TTC549 (cell line): ENCODE results near the gene PTPN12.
"Not testable (repeated sequence)": the region's sequence is repeated elsewhere in the genome, so short reads cannot be mapped to it uniquely, and the experiment has no call there.

Experiments used
- FAIRE-seq: peaks from 2 replicates; lab custom pipeline; 2012; peaks lifted over from hg19 to GRCh38; lab: Jason Lieb, UNC

The PTPN12 gene

DNA sequence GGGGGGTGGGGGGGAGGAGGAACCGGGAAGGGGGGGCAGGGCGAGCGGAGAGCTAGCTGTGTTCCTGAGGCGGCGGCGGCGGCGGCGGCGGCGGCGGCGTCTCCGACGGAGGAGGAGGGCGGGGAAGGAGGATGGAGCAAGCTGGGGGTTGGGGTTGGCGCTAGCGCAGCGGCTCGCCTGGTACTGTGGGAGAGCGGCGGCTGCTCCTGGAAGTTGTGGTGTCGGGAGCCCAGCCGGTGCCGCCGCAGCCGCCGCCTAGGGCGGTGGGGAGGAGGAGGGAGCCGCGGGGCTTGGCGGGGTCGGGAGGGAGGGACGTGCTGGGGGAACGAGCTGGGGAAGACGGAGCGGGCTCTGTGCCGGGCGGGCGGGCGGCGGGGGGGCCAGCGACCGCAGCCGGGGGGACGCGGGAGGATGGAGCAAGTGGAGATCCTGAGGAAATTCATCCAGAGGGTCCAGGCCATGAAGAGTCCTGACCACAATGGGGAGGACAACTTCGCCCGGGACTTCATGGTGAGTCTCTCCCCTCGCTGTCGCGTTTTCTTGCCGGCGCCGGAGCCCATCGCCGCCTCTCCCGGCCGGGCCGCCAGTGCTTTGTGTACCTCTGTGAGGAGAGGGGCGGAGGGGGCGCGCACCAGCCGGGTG lies at the start of gene PTPN12:
Gene PTPN12, plus strand, starts transcription at position 160 of the 642 bp plus-strand sequence. Its CDS starts 252 bp downstream, at position 412.
- no peak for FAIRE-seq

DNA sequence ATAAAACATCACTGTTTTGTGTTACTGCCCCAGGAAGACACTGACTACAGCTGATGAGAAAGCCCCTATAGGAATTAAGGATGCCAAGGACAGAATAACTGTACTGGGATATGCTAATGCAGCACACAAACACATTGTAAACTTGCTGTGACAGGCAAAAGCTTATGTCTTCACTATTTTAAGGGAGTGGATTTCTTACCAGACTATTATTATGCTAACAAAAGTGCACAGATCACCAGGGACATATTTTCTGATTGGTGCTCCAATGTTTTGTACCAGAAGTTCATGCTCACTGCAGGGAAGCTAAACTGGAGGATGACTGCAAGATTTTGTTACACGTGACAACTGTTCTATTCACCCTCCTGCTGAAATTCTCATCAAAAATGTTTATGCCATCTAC lies 48.1 kb upstream of the PTPN12 start:
- FAIRE-seq = no peak

DNA sequence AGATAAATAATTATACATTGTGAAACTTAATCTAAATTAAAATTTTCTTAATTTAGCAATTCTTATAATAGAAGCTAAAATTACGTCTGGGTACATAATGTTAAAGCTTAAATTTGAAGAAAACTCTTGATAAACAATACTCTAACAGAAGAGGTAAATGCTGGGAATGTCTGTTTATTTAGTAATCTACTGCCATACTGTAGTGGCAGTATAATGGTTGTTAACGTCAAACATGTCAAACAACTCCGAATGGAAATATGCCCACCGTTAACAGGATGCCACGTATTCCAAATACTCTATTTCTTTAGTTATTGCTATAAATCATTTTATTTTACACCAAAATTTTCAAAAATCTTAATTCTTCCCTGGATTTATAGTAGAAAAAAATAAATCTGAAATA lies 40.0 kb upstream of the PTPN12 start:
- peak; percentile 29 for FAIRE-seq

DNA sequence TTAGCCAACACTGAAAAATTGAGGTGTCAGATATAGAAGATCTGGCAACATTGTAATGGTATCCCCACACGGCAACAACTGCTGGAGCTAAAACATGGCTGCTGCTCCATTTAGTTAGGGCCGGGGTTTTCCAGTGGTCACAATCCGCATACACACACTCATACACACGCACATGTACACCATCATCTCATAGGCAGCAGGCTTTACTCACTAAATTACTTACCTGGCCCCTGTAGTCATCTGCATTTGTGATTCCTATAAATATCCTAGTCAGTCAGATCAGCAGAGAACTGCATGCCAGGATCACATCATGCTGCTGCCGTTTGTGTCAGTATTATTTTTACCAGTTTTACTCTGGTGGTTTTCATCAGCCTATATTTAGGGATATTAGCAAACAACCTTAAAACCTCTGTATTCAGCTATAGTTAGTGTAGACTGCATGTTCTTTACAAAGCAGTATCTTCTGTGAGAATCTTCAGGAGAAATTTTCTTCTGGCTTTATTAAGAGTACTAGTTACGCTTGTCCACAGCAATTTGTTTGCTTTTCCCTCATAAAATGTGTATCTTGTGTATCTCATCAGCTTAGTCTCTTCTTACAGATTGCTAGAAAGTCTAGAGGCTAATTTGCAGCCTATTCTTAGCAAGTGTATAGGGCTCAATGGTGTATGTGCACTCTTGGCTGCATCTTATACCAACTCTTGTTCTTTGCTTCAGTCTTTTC lies 38.3 kb upstream of the PTPN12 start:
- no peak for FAIRE-seq

DNA sequence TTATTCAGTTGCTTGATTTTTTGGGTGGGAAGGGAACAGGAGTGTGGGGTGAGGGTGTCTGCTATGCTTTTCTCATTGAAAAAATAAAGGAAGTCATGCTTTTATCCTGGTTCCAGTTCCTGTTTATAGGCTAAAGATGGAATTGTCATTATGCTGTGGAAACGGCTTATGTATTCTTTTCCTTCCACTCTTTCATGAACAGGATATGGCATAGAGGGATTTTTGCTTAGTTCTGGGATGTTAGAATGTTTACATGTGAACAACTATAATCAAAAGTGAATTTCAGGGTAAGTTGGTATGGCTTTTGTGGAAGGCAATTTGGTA lies 35.9 kb upstream of the PTPN12 start:
- FAIRE-seq = no peak

DNA sequence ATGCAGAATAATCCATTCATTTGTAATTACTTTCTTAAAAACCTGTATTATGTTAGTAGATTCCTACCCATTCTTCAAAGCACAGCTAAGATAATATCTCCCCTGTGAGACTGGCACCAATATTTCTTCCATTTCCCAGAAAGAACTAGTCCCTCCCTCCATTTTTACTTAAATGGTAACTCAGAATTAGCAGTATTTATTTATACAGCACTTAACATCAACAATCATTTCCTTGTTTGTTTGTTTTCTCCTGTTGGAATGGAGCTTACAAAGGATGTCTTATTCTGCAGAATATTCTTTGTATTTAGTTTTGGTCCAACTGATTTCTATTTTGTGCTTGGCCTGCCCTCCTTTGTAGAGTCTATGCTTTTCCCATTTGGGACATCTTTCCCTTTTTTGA lies 32.1 kb upstream of the PTPN12 start:
- FAIRE-seq = no peak

DNA sequence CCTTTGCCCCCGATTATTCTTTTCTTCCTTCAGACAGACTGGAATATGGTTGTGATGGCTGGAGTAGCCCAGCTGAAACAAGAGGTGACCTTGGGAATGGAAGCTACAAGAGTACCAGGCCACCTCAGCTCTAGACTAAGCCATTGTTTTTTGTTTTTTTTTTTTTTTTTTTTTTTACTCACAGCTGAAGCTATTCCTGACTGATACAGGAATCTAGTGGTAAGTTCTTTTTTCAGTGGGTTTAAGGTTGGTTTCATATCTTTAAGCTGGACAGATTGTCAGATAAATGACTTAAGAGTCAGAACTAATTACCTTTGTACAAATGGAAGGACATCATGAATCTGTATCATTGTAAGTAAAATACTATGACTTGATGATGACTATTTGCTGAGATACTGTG lies 30.2 kb upstream of the PTPN12 start:
- FAIRE-seq = no peak

DNA sequence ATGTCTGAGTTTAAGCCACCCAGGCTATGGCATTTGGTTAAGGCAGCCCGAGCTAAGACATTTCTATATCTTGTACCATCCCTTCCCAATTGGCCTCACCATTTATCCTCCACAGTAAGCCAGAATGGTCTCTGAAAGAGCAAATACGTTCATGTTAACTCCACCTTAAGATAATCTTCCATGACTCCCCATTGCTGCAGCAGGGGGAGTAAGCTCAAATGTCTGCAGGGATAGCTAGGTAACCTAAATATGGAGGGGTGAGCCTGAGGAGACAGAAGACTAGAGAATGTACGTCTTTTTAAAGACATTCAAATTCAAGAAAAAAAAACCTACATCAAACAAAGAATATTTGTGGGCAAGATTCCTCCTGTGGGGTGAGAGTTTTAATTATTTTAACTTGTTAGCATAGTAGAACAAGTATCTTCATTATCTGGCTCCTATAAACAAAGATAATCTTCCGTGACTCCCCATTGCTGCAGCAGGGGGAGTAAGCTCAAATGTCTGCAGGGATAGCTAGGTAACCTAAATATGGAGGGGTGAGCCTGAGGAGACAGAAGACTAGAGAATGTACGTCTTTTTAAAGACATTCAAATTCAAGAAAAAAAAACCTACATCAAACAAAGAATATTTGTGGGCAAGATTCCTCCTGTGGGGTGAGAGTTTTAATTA lies 24.0 kb upstream of the PTPN12 start:
- FAIRE-seq = not testable (repeated sequence)

DNA sequence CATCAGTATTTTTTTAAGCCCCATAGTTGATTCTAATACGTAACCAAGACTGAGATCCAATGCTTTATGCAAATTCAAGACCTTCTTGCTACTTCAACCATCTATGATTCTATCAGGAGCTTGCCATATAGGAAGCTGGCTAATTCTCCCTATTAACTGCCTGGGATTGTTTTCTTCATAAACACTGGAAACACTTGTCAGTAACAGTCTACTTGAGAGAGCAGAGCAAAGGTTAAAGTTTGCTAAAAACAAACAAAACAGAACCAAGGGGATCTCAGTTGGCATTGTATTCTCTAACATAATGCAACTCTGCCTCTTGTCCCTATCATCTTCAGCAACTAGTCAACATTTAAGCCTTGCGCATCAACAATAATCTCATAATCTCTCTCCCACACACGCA lies 21.0 kb upstream of the PTPN12 start:
- no peak for FAIRE-seq

DNA sequence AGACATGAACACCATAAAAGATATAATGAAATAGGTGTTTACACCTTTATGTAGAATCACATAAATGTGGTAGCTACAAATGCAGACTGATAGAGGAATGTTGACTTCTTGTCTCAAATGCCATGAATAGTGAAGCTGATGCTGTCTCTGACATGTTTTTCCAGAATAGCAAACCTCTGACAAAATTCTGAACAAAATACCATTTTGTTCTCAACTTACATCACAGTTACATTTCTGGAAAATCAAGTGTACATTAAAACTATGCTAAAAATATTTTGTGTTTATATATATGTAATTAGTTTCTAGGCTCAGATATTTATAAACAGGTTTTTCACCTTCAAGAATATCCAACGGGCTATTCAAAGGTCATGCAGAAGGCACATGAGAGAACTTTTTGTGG lies 16.8 kb upstream of the PTPN12 start:
- no peak for FAIRE-seq

DNA sequence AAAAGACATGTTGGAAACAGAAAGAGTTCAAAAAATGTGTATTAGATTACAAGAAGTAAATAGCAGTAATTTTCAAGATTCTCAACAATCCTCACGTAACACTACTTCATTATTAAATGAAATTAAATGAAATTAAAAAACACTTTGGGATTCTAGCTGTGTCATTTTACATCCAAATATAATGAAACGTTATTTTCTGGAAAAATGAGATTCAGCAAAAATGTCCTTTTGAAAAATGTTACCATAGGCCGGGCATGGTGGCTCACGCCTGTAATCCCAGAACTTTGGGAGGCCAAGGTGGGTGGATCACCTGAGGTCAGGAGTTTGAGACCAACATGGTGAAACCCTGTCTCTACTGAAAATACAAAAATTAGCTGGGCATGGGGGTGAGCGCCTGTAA lies 15.6 kb upstream of the PTPN12 start:
- FAIRE-seq = not testable (repeated sequence)

DNA sequence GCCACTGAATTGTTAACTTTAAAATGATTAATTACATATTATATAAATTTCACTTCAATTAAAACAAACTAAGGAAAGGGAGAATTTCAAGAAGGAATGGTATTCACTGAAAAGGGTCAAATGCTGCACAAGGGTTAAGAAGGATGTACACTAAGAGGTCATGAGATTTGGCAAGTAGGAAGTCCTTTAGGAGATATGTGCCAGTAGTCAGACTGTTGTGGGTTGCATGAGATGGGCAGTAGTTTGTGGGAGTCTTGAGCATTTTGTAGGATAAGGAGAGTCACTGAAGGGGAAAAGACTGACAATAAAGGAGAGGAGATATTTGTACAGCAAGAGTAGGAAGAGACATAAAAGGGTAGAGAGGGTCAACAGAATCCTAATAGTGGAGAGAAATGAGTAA lies 12.4 kb upstream of the PTPN12 start:
- no peak for FAIRE-seq

DNA sequence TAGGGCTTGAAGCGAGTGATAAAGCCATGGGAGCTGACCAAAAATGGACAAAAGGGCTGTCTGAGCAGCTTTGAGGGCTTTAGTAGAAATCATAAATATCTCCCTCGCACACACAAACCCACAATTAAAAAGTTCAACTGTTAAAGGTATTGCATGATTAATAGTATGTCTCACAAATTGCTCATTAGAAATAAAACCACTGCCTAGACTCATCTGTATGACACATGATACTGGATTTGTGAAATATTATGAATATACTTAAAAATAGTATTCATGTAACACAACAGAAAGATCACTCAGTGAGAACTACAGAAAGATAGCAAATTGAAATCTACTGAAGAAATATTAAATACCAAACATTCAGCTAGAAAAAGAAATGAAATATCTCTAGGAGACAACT lies 11.9 kb upstream of the PTPN12 start:
- no peak for FAIRE-seq

DNA sequence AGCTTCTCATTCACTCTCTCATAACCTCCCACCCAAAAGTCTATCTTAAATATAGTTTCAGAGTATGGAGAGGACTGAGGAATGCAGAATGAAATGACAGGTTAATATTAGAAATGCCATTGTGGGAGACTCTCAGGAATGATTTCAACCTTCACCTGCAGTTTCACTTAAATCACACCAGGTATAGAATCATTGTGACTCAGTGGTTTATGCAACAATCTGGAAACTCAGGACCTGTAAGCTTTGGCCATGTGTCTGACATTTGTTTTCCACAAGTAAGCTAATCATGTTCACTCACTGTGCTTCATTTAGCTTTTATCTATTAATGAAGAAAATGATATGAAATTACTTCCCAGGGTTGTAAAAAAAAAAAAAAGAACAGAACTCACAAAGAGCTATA lies 8.7 kb upstream of the PTPN12 start:
- no peak for FAIRE-seq

DNA sequence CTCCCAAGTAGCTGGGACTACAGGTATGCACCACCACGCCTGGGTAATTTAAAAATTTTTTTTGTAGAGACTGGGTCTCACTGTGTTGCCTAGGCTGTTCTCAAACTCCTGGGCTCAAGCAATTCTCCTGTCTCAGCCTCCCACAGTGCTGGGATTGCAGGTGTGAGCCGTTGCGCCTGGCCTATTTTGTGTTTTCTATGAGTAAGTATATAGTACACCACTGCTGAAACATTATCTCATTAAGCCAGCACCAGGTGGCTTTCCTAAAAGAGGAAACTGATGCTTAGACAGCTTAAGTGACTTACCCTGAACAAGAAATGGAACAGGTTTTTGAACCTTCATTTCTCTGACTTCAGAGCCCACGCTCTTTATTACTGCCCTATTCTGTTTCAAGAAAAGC lies 7.8 kb upstream of the PTPN12 start:
- FAIRE-seq = no peak

DNA sequence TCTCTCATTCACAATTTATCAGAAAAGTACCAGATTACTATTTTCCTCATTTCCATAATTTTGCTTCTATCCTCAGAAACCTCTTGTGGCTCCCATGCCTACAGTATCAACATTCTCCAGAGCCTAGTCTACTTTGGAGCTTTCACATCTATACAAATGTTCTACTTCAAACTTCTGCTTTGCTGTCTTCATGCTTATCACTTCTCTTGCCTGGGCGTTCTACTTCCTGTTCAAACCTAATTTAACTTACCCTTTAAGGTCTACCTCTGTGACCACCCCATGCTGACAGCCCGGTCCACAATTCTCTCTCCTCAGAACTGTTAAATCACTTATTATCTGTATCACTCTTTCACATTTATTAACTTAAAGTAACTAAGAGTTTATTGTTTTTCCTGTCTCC lies 6.1 kb upstream of the PTPN12 start:
- no peak for FAIRE-seq

DNA sequence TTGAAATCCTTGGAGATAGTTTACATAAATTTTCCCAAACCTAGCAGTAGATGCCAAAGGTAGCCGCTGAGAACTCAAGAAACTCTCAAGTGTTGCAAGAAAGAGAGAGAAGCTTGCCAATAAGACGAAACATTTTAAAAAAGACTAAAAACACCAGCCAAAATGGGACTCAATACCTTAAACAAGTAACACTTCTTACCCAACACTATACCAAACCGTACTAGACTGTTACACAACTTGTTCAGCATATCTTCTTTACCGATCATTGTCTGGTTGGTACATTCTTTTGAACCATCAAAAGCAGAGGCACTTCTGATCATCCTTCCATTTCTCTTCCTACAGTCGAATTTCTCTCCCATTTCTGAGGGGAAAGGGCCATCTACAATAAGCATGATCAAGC lies 4.8 kb upstream of the PTPN12 start:
- no peak for FAIRE-seq

DNA sequence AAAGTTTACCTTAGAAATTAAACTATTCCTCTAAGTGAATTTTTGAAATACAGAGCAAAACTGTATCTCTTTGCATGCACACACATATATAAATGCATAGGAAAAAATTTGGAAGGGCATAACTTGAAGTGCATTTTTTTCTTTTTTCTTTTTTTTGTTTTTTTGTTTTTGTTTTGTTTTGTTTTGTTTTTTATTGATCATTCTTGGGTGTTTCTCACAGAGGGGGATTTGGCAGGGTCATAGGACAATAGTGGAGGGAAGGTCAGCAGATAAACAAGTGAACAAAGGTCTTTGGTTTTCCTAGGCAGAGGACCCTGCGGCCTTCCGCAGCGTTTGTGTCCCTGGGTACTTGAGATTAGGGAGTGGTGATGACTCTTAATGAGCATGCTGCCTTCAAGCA lies 4.4 kb upstream of the PTPN12 start:
- FAIRE-seq = not testable (repeated sequence)

DNA sequence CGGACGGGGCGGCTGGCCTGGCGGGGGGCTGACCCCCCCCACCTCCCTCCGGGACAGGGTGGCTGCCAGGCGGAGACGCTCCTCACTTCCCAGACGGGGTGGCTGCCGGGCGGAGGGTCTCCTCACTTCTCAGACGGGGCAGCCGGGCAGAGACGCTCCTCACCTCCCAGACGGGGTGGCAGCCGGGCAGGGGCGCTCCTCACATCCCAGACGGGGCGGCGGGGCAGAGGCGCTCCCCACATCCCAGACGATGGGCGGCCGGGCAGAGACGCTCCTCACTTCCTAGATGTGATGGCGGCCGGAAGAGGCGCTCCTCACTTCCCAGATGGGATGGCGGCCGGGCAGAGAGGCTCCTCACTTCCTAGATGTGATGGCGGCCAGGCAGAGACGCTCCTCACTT lies 3.0 kb upstream of the PTPN12 start:
- FAIRE-seq = not testable (repeated sequence)

DNA sequence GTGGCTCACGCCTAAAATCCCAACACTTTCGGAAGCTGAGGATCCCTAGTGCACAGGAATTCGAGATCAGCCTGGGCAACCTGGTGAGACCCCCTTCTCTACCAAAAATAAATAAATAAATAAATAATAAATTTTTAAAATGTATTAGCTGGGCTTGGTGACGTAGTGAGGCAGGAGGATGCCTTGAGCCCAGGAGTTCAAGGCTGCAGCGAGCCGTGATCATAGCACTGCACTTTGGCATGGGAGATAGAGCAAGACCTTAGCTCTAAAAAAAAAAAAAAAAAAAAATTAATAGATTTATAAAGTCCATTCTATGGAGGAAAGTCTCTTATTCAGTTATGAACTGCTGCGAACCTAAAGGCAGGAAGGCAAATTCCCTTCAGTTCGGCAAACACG lies 1.1 kb upstream of the PTPN12 start:
- FAIRE-seq = no peak

DNA sequence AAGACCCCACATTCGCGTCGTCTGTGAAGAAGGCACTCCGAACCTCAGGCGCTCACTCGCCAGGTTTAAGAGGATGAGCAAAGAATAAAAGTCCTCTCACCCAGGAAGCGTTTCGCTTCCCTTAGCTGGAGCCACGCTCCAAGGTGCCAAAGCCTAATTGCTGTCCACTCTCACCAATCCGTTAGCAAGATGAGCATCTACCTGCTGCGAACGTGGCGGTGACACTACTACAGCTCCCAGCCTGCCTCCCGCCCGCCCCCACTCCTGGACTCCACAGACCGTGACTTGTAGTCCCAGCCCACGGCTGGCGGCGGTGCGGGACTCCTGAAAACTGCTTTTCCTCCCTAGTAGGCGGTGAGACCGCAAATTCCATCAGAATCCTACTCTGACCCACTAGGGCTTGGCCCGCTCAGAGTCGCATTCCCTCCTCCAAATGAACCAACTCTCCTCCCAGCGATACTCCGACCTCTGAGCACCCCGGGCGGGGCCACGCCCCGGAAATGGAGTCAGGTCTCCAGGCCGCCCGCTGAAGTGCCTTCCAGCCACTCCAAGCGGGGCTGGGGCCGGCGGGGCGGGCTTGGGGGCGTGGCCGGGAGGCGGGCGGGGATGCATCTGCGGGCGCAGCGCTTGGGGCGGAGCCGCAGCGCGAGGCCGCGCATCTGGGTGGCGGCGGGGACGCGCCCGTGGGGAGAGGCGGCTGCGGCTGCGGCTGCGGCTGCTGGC lies 521 bp upstream of the PTPN12 start:
- FAIRE-seq = no peak

DNA sequence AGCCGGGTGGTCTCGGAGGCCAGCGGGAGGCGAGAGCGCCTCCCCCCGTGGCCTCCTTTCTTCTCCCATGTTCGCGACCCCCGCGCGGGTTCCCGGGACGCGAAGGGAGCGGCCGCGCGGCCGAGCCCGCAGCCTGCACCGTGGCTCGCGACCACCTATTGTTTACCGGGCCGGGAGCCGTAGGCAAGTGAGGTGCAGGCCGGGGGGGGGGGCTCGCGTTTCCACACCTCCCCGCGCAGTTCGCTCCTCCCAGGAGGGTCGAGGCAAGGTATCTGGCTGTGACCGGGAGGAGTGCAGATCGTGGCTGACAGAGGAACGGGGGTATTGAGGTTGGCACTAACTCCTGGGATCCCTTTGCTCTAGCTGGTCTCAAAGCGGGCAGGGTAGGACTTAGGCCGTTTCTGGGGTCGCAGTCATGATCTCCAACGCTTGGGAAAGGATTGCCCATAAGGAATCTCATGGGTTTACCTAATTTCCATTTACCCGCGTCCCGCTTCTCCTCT lies 734 bp downstream of the PTPN12 start:
- FAIRE-seq = no peak
